ENCODE data around the gene AMHR2.
A peak's percentile ranks its signal among the peaks of the same experiment; 100 is the strongest.

The AMHR2 gene

GRCh38 chr12:53451661-53452158, 28.1 kb downstream of the AMHR2 start, which contains the start of gene PCBP2 (continued):
- TF ChIP-seq, protein P1, sequence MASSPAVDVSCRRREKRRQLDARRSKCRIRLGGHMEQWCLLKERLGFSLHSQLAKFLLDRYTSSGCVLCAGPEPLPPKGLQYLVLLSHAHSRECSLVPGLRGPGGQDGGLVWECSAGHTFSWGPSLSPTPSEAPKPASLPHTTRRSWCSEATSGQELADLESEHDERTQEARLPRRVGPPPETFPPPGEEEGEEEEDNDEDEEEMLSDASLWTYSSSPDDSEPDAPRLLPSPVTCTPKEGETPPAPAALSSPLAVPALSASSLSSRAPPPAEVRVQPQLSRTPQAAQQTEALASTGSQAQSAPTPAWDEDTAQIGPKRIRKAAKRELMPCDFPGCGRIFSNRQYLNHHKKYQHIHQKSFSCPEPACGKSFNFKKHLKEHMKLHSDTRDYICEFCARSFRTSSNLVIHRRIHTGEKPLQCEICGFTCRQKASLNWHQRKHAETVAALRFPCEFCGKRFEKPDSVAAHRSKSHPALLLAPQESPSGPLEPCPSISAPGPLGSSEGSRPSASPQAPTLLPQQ (tag by site-specific recombination; IDR thresholded peaks at IDR 0.05), result peak; percentile 76
- TF ChIP-seq ZBTB10 (tag by site-specific recombination; IDR thresholded peaks at IDR 0.05) (no peak), ZSCAN4 (tag by site-specific recombination; IDR thresholded peaks at IDR 0.05) (no peak), ZBTB17 (tag by site-specific recombination; IDR thresholded peaks at IDR 0.05) (peak; percentile 90), ZNF558 (tag by site-specific recombination; IDR thresholded peaks at IDR 0.05) (peak; percentile 62; the same call in 1 of the 2 replicates), ZNF248 (tag by site-specific recombination; IDR thresholded peaks at IDR 0.05) (no peak), ZBTB44 (tag by site-specific recombination; IDR thresholded peaks at IDR 0.05) (no peak), ZNF639 (tag by site-specific recombination; IDR thresholded peaks at IDR 0.05) (peak; percentile 100), ZBTB7A (tag by site-specific recombination; IDR thresholded peaks at IDR 0.05; ENCODE audit: low read depth) (no peak), ZNF48 (tag by site-specific recombination; IDR thresholded peaks at IDR 0.05) (no peak), INSM2 (tag by site-specific recombination; IDR thresholded peaks at IDR 0.05) (peak; percentile 83), ZNF426 (tag by site-specific recombination; IDR thresholded peaks at IDR 0.05) (no peak), ZSCAN23 (tag by site-specific recombination; IDR thresholded peaks at IDR 0.05) (peak; percentile 65; the same call in 1 of the 2 replicates), ZNF24 (tag by site-specific recombination; IDR thresholded peaks at IDR 0.05) (peak; percentile 91; the same call in 1 of the 2 replicates), ZNF174 (tag by site-specific recombination; IDR thresholded peaks at IDR 0.05) (no peak), TRIM28 (IDR thresholded peaks at IDR 0.05; ENCODE audit: borderline replicate concordance, low read length) (peak; percentile 48; the same call in 1 of the 2 replicates), ZEB2 (tag by site-specific recombination; IDR thresholded peaks at IDR 0.05) (peak; percentile 82), ZNF302 (tag by site-specific recombination; IDR thresholded peaks at IDR 0.05; ENCODE audit: low read depth) (no peak), ZNF76 (tag by site-specific recombination; IDR thresholded peaks at IDR 0.05; ENCODE audit: borderline replicate concordance, low read depth) (peak; percentile 68), ZNF394 (tag by site-specific recombination; IDR thresholded peaks at IDR 0.05; ENCODE audit: borderline replicate concordance) (peak; percentile 68), ZNF501 (tag by site-specific recombination; IDR thresholded peaks at IDR 0.05) (peak; percentile 82; the same call in 1 of the 2 replicates)
- TF ChIP-seq, protein P2, sequence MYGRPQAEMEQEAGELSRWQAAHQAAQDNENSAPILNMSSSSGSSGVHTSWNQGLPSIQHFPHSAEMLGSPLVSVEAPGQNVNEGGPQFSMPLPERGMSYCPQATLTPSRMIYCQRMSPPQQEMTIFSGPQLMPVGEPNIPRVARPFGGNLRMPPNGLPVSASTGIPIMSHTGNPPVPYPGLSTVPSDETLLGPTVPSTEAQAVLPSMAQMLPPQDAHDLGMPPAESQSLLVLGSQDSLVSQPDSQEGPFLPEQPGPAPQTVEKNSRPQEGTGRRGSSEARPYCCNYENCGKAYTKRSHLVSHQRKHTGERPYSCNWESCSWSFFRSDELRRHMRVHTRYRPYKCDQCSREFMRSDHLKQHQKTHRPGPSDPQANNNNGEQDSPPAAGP (tag by site-specific recombination; IDR thresholded peaks at IDR 0.05), result peak; percentile 89
- TF ChIP-seq, protein P3, sequence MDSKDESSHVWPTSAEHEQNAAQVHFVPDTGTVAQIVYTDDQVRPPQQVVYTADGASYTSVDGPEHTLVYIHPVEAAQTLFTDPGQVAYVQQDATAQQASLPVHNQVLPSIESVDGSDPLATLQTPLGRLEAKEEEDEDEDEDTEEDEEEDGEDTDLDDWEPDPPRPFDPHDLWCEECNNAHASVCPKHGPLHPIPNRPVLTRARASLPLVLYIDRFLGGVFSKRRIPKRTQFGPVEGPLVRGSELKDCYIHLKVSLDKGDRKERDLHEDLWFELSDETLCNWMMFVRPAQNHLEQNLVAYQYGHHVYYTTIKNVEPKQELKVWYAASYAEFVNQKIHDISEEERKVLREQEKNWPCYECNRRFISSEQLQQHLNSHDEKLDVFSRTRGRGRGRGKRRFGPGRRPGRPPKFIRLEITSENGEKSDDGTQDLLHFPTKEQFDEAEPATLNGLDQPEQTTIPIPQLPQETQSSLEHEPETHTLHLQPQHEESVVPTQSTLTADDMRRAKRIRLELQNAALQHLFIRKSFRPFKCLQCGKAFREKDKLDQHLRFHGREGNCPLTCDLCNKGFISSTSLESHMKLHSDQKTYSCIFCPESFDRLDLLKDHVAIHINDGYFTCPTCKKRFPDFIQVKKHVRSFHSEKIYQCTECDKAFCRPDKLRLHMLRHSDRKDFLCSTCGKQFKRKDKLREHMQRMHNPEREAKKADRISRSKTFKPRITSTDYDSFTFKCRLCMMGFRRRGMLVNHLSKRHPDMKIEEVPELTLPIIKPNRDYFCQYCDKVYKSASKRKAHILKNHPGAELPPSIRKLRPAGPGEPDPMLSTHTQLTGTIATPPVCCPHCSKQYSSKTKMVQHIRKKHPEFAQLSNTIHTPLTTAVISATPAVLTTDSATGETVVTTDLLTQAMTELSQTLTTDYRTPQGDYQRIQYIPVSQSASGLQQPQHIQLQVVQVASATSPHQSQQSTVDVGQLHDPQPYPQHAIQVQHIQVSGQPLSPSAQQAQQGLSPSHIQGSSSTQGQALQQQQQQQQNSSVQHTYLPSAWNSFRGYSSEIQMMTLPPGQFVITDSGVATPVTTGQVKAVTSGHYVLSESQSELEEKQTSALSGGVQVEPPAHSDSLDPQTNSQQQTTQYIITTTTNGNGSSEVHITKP (tag by site-specific recombination; IDR thresholded peaks at IDR 0.05), result peak; percentile 82
- TF ChIP-seq, protein P4, sequence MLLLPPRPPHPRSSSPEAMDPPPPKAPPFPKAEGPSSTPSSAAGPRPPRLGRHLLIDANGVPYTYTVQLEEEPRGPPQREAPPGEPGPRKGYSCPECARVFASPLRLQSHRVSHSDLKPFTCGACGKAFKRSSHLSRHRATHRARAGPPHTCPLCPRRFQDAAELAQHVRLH (tag by site-specific recombination; IDR thresholded peaks at IDR 0.05), result peak; percentile 99

Data from HEK293 (cell line).